GM15510 (cell line): Measurements from ENCODE around the gene SLC1A3.
A peak's percentile ranks its signal among the peaks of the same experiment; 100 is the strongest.

ENCODE experiments used
- POLR2A ChIP-seq: IDR thresholded peaks from 3 replicates; pipeline ENCODE4 v1.6.1; 2011; ENCODE audit warnings: borderline replicate concordance; ENCODE audit not compliant: insufficient read length; ENCODE audit errors: extremely low read depth

Gene SLC1A3

GRCh38 chr5:36724467-36725332, 118.3 kb downstream of the SLC1A3 start:
- TF ChIP-seq POLR2A: peak; percentile 68

GRCh38 chr5:36726317-36726716, 119.9 kb downstream of the SLC1A3 start:
- TF ChIP-seq POLR2A: no peak

- no peak for TF ChIP-seq POLR2A
These were observed 120.4 kb downstream of the SLC1A3 start for GRCh38 chr5:36726767-36727166.

GRCh38 chr5:36728697-36729543, 122.5 kb downstream of the SLC1A3 start:
- no peak for TF ChIP-seq POLR2A

- no peak for TF ChIP-seq POLR2A
These were observed 124.3 kb downstream of the SLC1A3 start for GRCh38 chr5:36730537-36731216.

- no peak for TF ChIP-seq POLR2A
These were observed 126.8 kb downstream of the SLC1A3 start for GRCh38 chr5:36733183-36733582.

- no peak for TF ChIP-seq POLR2A
These were observed 128.0 kb downstream of the SLC1A3 start for GRCh38 chr5:36734422-36734821.

GRCh38 chr5:36735891-36736290, 129.5 kb downstream of the SLC1A3 start:
- TF ChIP-seq POLR2A: no peak
